AG10803 (cell line): ENCODE data around the gene SH3GL3.

Experiments used
- DNase-seq: peaks from one replicate; pipeline ENCODE4 v3.0.0; 2010; ENCODE audit warnings: low read depth
- H3K4me3 ChIP-seq: 2 replicates; pipeline ENCODE4 v1.5.1; 2011; ENCODE audit warnings: mild to moderate bottlenecking, low read length, control low read depth
- TF ChIP-seq, protein P1 (sequence below): conservative IDR thresholded peaks from 2 replicates; pipeline ENCODE4 v1.5.1; 2011; ENCODE audit warnings: mild to moderate bottlenecking, low read length, control low read depth, inconsistent platforms

The SH3GL3 gene

GRCh38 chr15:83604549-83604948 lies 157.4 kb downstream of the SH3GL3 start:
- TF ChIP-seq, protein P1, sequence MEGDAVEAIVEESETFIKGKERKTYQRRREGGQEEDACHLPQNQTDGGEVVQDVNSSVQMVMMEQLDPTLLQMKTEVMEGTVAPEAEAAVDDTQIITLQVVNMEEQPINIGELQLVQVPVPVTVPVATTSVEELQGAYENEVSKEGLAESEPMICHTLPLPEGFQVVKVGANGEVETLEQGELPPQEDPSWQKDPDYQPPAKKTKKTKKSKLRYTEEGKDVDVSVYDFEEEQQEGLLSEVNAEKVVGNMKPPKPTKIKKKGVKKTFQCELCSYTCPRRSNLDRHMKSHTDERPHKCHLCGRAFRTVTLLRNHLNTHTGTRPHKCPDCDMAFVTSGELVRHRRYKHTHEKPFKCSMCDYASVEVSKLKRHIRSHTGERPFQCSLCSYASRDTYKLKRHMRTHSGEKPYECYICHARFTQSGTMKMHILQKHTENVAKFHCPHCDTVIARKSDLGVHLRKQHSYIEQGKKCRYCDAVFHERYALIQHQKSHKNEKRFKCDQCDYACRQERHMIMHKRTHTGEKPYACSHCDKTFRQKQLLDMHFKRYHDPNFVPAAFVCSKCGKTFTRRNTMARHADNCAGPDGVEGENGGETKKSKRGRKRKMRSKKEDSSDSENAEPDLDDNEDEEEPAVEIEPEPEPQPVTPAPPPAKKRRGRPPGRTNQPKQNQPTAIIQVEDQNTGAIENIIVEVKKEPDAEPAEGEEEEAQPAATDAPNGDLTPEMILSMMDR: no peak
- no peak overlapping the region for H3K4me3 ChIP-seq
- DNase-seq: no peak

GRCh38 chr15:83605111-83605945 lies 158.2 kb downstream of the SH3GL3 start:
- H3K4me3 ChIP-seq: no peak overlapping the region
- TF ChIP-seq, protein P1: no peak
- DNase-seq: peak; percentile 2

DNA sequence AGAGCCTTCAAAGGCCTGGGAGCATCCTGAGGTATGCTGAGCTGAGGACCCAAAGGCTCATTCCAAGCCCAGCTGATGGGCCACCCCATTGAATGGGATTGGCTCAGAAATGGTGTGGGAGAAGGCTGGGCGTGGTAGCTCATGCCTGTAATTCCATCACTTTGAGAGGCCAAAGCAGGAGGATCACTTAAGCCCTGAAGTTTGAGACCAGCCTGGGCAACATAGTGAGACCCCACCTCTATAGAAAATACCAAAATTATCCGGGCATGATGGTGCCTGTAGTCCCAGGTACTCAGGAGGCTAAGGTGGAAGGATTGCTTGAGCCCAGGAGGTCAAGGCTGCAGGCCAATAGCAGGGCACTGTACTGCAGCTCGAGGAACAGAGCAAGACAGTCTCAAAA lies 163.0 kb downstream of the SH3GL3 start:
- no peak for DNase-seq
- TF ChIP-seq, protein P1: no peak
- no peak overlapping the region for H3K4me3 ChIP-seq

- TF ChIP-seq, protein P1: no peak
- no peak for DNase-seq
These were observed 164.0 kb downstream of the SH3GL3 start for GRCh38 chr15:83610901-83611685.

DNA sequence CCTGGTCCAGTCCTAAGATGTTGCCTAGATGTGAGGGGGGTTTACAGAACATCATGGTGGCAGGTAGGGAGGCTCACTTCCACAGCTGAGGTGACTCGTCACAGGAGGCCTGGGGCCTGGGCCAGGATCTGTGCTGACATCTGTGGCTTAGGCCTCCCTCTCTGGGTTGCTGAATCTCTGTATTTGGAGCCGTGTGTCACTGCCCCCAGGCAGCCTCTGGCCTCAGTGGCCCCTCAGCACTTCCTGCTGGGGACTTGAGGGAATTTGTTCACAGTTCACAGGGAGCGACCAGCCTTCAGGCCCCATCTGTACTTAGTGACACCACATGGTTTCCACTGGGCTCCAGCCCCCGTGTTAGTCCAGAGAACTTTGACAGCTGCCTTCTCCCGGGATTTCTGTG lies 165.1 kb downstream of the SH3GL3 start:
- no peak overlapping the region for H3K4me3 ChIP-seq
- no peak for DNase-seq
- TF ChIP-seq, protein P1: no peak

More at GRCh38 chr15:83610901-83611685, 164.0 kb downstream of the SH3GL3 start:
- no peak overlapping the region for H3K4me3 ChIP-seq

DNA sequence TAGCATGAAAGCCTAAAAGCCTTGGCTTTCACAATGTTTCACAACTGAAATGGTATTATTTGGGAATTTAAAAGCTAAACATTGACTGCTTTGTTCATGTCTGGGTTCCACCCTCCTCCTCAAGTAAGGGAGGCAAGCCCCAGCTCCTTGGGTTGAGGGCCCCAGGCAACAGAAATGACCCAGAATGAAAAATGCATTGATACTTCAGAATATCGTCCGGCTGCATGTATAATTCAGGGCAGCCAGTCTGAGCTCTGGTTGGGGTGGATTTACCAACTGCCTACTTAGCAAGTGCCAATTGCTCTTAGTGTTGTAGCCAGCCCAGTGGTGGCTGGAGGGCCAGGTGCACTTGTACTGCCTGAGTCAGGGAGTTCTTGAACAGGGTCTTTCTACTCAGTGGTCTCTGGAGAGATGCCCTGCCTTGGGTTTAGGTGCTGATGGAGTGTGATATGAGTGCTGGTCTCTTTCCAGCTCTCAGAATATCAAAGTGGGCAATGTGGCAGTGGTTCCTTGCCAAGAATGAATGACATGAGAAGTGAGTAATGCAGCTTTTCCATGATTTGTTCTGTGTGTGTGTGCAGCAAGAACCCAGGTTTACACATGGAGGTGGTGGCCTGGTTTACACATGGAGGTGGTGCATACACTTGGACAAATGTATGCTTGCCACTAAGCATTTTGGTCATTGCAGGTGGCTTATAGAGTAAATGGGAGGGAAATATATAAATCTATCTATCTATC lies 165.9 kb downstream of the SH3GL3 start:
- TF ChIP-seq, protein P1: no peak
- DNase-seq: no peak
- no peak overlapping the region for H3K4me3 ChIP-seq
